Hepatocyte (in vitro differentiated cells): ENCODE results near the gene TMEM258.

Experiments used
- EZH2phosphoT487 ChIP-seq: fragments of 200-600 bp; sonication (generic); IDR thresholded peaks from one replicate; pipeline ENCODE4 v1.6.1; 2018; ENCODE audit warnings: antibody characterized with exemption, mild to moderate bottlenecking, low read depth, moderate library complexity; ENCODE audit not compliant: unreplicated experiment, severe bottlenecking
- TF ChIP-seq, protein P1 (sequence below): fragments of 200-600 bp; sonication (generic); IDR thresholded peaks from 2 replicates; pipeline ENCODE4 v1.5.1; 2016; ENCODE audit warnings: antibody characterized with exemption, mild to moderate bottlenecking; ENCODE audit not compliant: poor library complexity

DNA sequence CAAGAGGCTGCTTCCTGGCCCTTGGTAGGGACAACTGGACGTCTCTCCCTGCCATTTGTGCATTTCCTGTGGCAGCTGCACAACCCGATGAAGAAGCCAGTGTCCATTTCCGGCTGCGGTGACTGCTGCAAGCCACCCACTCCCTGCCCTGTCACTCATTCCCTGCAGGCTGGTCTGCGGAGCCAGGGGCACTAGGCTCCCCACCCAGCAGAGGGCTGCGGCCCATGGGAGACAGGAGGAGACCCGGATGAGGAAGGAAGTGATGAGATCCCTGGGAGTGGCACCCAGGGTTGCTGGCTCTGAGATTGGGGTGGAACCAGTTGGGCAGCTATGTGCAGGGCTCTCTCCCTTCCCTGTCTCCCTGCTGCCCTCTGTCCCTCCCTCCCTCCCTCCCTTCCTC lies 50.0 kb downstream of the TMEM258 start:
- TF ChIP-seq, protein P1, sequence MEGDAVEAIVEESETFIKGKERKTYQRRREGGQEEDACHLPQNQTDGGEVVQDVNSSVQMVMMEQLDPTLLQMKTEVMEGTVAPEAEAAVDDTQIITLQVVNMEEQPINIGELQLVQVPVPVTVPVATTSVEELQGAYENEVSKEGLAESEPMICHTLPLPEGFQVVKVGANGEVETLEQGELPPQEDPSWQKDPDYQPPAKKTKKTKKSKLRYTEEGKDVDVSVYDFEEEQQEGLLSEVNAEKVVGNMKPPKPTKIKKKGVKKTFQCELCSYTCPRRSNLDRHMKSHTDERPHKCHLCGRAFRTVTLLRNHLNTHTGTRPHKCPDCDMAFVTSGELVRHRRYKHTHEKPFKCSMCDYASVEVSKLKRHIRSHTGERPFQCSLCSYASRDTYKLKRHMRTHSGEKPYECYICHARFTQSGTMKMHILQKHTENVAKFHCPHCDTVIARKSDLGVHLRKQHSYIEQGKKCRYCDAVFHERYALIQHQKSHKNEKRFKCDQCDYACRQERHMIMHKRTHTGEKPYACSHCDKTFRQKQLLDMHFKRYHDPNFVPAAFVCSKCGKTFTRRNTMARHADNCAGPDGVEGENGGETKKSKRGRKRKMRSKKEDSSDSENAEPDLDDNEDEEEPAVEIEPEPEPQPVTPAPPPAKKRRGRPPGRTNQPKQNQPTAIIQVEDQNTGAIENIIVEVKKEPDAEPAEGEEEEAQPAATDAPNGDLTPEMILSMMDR: no peak
- no peak for TF ChIP-seq EZH2phosphoT487
